C4-2B (cell line): ENCODE measurements around the gene GPRC5D.

Experiments
- CTCF ChIP-seq: fragments of 450-650 bp; conservative IDR thresholded peaks from 2 replicates; pipeline ENCODE4 v1.5.1; 2017; ENCODE audit warnings: mild to moderate bottlenecking
- ZFX ChIP-seq: fragments of 450-650 bp; IDR thresholded peaks from 2 replicates; pipeline ENCODE4 v1.6.1; 2017

GRCh38 chr12:12922191-12922616 is 29.8 kb downstream of the GPRC5D start:
- TF ChIP-seq CTCF: no peak
- TF ChIP-seq ZFX: no peak
